ENCODE data around the gene VAV1. TPM values are rescaled to one million over a fixed set of nuclear protein-coding genes. Genes with fewer than 3 reads are reported as not detected.

Gene VAV1
- total and polyA plus RNA-seq, 2 donors = 42.2 to 59.3 TPM

DNA sequence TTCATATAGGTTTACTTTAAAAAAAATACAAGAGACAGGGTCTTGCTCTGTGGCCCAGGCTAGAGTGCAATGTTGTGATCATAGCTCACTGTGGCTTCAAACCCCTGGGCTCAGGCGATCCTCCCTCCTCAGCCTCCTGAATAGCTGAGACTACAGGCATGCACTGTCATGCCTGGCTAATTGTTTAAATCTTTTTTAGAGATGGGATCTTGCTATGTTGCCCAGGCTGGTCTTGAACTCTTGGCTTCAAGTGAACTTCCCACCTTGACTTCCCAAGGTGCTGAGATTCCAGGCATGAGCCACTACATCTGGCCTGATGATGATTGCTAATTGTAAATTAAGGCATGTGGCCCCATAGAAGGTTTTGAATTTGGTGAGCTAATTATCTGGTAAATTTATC lies 79.5 kb downstream of the VAV1 start:
- Histone ChIP-seq H3K36me3 (ENCODE audit: control insufficient read depth in 2 of 2, insufficient read depth in 2 of 2, low read length in 1 of 2) (peaks cover 76% of the 10 kb centered on the region in 2 donors), H3K4me1 (ENCODE audit: control insufficient read depth in 2 of 2, insufficient read depth in 2 of 2, low read length in 2 of 2) (no peaks in the 10 kb centered on the region), H3K4me3 (ENCODE audit: low read length in 2 of 2) (no peak overlapping the region), H3K27me3 (ENCODE audit: control insufficient read depth in 2 of 2, insufficient read depth in 1 of 2, low read length in 1 of 2) (no peaks in the 10 kb centered on the region), H3K27ac (ENCODE audit: low read depth in 1 of 2, low read length in 1 of 2) (no peak overlapping the region), H3K9me3 (ENCODE audit: control insufficient read depth in 2 of 2, insufficient read depth in 1 of 2, low read length in 1 of 2) (no peaks in the 10 kb centered on the region)
- WGBS = 95% methylated on average over 1 of the region's 1 CpG
- DNase-seq (ENCODE audit: low read depth in 6 of 9, low spot score in 9 of 9) = no peak

DNA sequence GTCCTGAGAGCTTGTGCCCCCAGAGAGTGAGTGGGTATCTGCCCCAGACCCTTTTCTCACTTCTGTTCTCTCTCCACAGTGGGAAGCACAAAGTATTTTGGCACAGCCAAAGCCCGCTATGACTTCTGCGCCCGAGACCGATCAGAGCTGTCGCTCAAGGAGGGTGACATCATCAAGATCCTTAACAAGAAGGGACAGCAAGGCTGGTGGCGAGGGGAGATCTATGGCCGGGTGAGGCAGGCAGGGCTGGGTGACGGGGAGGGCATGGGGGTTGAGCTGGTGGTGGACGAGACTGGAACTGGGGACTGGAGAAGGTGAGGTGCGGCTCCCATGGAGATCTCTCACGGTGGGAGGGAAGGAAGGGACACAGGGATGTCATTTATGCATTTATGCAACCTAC lies 81.4 kb downstream of the VAV1 start:
- H3K36me3 ChIP-seq (ENCODE audit: control insufficient read depth in 2 of 2, insufficient read depth in 2 of 2, low read length in 1 of 2) = peaks cover 66 to 72% of the 10 kb centered on the region in 2 donors
- H3K4me1 ChIP-seq (ENCODE audit: control insufficient read depth in 2 of 2, insufficient read depth in 2 of 2, low read length in 2 of 2) = no peaks in the 10 kb centered on the region
- WGBS = 92% methylated on average over 11 of the region's 11 CpGs

DNA sequence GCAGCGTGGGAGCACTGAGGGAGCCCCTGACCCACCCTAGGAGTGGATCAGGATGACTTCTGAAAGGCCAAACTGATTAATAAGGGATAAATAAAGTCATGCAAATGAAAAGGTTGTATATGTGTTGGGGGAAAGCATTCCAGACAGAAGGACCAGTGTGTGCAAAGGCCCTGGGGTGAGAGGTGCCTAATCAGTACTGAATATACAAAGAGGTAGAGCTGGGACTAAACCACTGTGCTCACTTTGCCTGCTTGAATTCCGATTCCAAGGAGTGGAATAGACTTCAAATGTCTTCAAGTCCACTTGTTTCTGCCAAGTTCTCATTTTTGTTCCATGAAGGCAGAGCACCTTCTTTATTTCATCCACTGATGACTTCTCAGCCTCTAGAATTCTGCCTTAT lies 82.2 kb downstream of the VAV1 start:
- no peak overlapping the region for H3K4me3 ChIP-seq (ENCODE audit: low read length in 2 of 2)
- no peaks in the 10 kb centered on the region for H3K27me3 ChIP-seq (ENCODE audit: control insufficient read depth in 2 of 2, insufficient read depth in 1 of 2, low read length in 1 of 2)
- no peaks in the 10 kb centered on the region for H3K9me3 ChIP-seq (ENCODE audit: control insufficient read depth in 2 of 2, insufficient read depth in 1 of 2, low read length in 1 of 2)
- H3K27ac ChIP-seq (ENCODE audit: low read depth in 1 of 2, low read length in 1 of 2) = no peak overlapping the region
- DNase-seq (ENCODE audit: low read depth in 6 of 9, low spot score in 9 of 9) = no peak
- no peaks in the 10 kb centered on the region for H3K4me1 ChIP-seq (ENCODE audit: control insufficient read depth in 2 of 2, insufficient read depth in 2 of 2, low read length in 2 of 2)
- peaks cover 57 to 66% of the 10 kb centered on the region in 2 donors for H3K36me3 ChIP-seq (ENCODE audit: control insufficient read depth in 2 of 2, insufficient read depth in 2 of 2, low read length in 1 of 2)
- WGBS = 98% methylated on average over 2 of the region's 2 CpGs

More for the DNA sequence above, 81.4 kb downstream of the VAV1 start:
- Histone ChIP-seq H3K9me3 (ENCODE audit: control insufficient read depth in 2 of 2, insufficient read depth in 1 of 2, low read length in 1 of 2) (no peaks in the 10 kb centered on the region), H3K27ac (ENCODE audit: low read depth in 1 of 2, low read length in 1 of 2) (no peak overlapping the region), H3K4me3 (ENCODE audit: low read length in 2 of 2) (no peak overlapping the region), H3K27me3 (ENCODE audit: control insufficient read depth in 2 of 2, insufficient read depth in 1 of 2, low read length in 1 of 2) (no peaks in the 10 kb centered on the region)
- DNase-seq (ENCODE audit: low read depth in 6 of 9, low spot score in 9 of 9) = no peak

DNA sequence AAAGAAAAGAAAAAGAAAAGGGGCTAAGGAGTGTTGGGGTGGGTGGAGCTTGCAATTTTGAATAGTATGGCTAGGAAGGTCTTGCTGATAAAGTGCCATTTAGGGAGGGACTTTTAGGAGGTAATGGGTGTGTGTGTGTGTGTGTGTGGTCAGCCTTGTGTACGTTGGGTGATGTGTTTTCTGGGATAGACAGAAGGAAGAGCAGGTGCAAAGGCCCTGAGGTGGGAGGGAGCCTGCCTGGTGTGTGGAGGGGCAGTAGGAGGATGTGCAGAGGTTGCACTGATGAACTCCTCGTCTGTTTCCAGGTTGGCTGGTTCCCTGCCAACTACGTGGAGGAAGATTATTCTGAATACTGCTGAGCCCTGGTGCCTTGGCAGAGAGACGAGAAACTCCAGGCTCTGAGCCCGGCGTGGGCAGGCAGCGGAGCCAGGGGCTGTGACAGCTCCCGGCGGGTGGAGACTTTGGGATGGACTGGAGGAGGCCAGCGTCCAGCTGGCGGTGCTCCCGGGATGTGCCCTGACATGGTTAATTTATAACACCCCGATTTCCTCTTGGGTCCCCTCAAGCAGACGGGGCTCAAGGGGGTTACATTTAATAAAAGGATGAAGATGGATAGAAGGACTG lies 84.4 kb downstream of the VAV1 start:
- DNase-seq (ENCODE audit: low read depth in 6 of 9, low spot score in 9 of 9) = no peak
- 93% methylated on average over 14 of the region's 14 CpGs for WGBS
- no peaks in the 10 kb centered on the region for H3K27me3 ChIP-seq (ENCODE audit: control insufficient read depth in 2 of 2, insufficient read depth in 1 of 2, low read length in 1 of 2)
- no peak overlapping the region for H3K4me3 ChIP-seq (ENCODE audit: low read length in 2 of 2)
- no peaks in the 10 kb centered on the region for H3K9me3 ChIP-seq (ENCODE audit: control insufficient read depth in 2 of 2, insufficient read depth in 1 of 2, low read length in 1 of 2)
- H3K36me3 ChIP-seq (ENCODE audit: control insufficient read depth in 2 of 2, insufficient read depth in 2 of 2, low read length in 1 of 2) = peaks cover 47 to 49% of the 10 kb centered on the region in 2 donors
- H3K27ac ChIP-seq (ENCODE audit: low read depth in 1 of 2, low read length in 1 of 2) = no peak overlapping the region
- peaks cover 0 to 5% of the 10 kb centered on the region in 2 donors for H3K4me1 ChIP-seq (ENCODE audit: control insufficient read depth in 2 of 2, insufficient read depth in 2 of 2, low read length in 2 of 2)

DNA sequence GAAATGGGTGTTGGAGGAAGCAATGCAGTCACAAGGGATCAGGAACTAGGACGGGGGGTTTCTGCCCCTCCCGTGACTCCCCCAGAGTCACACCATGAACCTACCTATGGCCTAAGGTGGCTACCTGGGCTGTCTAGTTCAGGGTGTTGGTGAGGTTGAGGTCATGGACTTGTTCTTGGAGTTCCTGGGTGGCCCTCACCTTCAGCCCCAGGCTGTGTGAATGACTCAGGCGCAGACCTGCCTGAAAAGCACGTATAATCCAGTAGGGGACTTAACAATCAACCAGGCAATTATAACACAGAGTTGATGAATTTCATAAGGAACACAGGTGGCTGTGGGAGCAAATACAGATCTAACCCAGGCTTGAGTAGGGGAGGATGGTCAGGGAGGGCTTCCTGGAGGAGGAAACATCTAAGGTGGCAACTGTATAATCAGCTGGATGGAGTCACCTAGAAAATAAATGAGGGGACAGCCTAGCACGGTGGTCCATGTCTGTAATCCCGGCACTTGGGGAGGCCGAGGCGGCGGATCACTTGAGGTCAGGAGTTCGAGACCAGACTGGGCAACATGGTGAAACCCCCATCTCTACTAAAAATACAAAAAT lies 89.3 kb downstream of the VAV1 start:
- no peak for DNase-seq (ENCODE audit: low read depth in 6 of 9, low spot score in 9 of 9)
- WGBS = 89% methylated on average over 10 of the region's 10 CpGs
- peaks cover 6 to 11% of the 10 kb centered on the region in 2 donors for H3K36me3 ChIP-seq (ENCODE audit: control insufficient read depth in 2 of 2, insufficient read depth in 2 of 2, low read length in 1 of 2)
- no peak overlapping the region for H3K27ac ChIP-seq (ENCODE audit: low read depth in 1 of 2, low read length in 1 of 2)
- H3K4me3 ChIP-seq (ENCODE audit: low read length in 2 of 2) = no peak overlapping the region
- no peaks in the 10 kb centered on the region for H3K9me3 ChIP-seq (ENCODE audit: control insufficient read depth in 2 of 2, insufficient read depth in 1 of 2, low read length in 1 of 2)
- peaks cover 0 to 19% of the 10 kb centered on the region in 2 donors for H3K4me1 ChIP-seq (ENCODE audit: control insufficient read depth in 2 of 2, insufficient read depth in 2 of 2, low read length in 2 of 2)
- H3K27me3 ChIP-seq (ENCODE audit: control insufficient read depth in 2 of 2, insufficient read depth in 1 of 2, low read length in 1 of 2) = no peaks in the 10 kb centered on the region

DNA sequence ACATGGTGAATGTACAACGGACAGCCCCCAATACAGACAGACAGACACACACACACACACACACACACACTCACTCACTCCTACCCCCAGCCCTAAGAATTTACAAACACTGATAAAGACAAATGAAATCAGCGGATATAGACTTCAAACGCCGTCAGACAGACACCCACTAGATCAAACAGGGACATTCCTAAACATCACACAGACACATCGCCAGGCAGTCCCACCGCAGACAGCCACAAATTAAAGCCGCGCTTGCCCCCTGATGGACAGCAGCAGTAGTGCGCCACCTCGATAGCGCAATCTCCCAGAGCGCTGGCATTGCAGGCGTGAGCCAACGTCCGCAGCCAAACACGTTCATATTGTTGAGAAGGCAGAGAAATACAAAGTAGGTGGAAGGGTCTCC lies 90.2 kb downstream of the VAV1 start:
- Histone ChIP-seq H3K27ac (ENCODE audit: low read depth in 1 of 2, low read length in 1 of 2) (peak overlapping the region in 1 of 2 donors; percentile 68), H3K4me1 (ENCODE audit: control insufficient read depth in 2 of 2, insufficient read depth in 2 of 2, low read length in 2 of 2) (peaks cover 0 to 19% of the 10 kb centered on the region in 2 donors), H3K36me3 (ENCODE audit: control insufficient read depth in 2 of 2, insufficient read depth in 2 of 2, low read length in 1 of 2) (peaks cover 0 to 3% of the 10 kb centered on the region in 2 donors), H3K9me3 (ENCODE audit: control insufficient read depth in 2 of 2, insufficient read depth in 1 of 2, low read length in 1 of 2) (no peaks in the 10 kb centered on the region), H3K4me3 (ENCODE audit: low read length in 2 of 2) (peak overlapping the region; percentile 24 to 40), H3K27me3 (ENCODE audit: control insufficient read depth in 2 of 2, insufficient read depth in 1 of 2, low read length in 1 of 2) (no peaks in the 10 kb centered on the region)
- WGBS = 3% methylated on average over 16 of the region's 16 CpGs
- peak; percentile 65 to 94 (median 83) for DNase-seq (ENCODE audit: low read depth in 6 of 9, low spot score in 9 of 9)

DNA sequence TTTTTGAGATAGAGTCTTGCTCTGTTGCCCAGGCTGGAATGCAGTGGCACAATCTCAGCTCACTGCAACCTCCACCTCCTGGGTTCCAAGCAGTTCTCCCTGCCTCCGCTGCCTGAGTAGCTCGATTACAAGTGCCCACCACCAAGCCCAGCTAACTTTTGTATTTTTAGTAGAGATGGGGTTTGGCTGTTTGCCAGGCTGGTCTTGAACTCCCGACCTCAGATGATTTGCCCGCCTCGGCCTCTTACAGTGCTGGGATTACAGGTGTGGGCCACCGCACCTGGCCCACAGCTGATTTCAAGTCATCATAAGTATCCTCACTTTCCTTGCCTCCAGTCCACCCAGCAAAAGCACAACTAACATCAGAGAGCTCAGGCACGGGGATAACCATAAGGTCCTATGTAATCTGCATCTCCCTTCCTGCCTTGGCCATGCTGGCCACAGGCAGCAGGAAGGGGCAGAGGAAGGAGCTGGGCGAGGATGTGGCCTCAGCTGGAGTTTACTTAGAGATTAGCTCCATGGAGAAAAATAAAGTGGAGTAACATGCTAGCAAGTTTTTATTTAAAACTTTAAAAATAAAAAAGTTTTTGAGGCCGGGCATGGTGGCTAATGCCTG lies 91.9 kb downstream of the VAV1 start:
- Histone ChIP-seq H3K27me3 (ENCODE audit: control insufficient read depth in 2 of 2, insufficient read depth in 1 of 2, low read length in 1 of 2) (no peaks in the 10 kb centered on the region), H3K4me1 (ENCODE audit: control insufficient read depth in 2 of 2, insufficient read depth in 2 of 2, low read length in 2 of 2) (peaks cover 0 to 21% of the 10 kb centered on the region in 2 donors), H3K36me3 (ENCODE audit: control insufficient read depth in 2 of 2, insufficient read depth in 2 of 2, low read length in 1 of 2) (no peaks in the 10 kb centered on the region), H3K4me3 (ENCODE audit: low read length in 2 of 2) (no peak overlapping the region), H3K27ac (ENCODE audit: low read depth in 1 of 2, low read length in 1 of 2) (no peak overlapping the region), H3K9me3 (ENCODE audit: control insufficient read depth in 2 of 2, insufficient read depth in 1 of 2, low read length in 1 of 2) (no peaks in the 10 kb centered on the region)
- DNase-seq (ENCODE audit: low read depth in 6 of 9, low spot score in 9 of 9) = no peak
- WGBS = 71% methylated on average over 9 of the region's 9 CpGs

DNA sequence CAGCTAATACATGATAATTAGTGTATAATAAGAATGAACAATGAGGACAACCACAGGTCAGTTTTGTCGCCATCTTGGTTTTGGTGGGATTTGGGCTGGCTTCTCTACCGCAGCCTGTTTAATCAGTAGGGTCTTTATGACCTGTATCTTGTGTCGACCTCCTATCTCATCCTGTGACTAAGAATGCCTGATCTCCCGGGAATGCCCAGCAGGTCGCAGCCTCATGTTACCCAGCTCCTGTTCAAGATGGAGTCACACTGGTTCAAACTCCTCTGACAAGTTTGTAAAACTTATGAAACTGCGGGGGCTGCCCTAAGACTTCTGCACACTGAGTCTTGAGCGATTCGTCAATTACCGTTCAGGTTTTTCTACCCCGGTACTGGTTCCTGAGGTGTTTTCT lies 93.3 kb downstream of the VAV1 start:
- Histone ChIP-seq H3K4me1 (ENCODE audit: control insufficient read depth in 2 of 2, insufficient read depth in 2 of 2, low read length in 2 of 2) (peaks cover 0 to 21% of the 10 kb centered on the region in 2 donors), H3K4me3 (ENCODE audit: low read length in 2 of 2) (no peak overlapping the region), H3K27ac (ENCODE audit: low read depth in 1 of 2, low read length in 1 of 2) (no peak overlapping the region), H3K27me3 (ENCODE audit: control insufficient read depth in 2 of 2, insufficient read depth in 1 of 2, low read length in 1 of 2) (no peaks in the 10 kb centered on the region), H3K36me3 (ENCODE audit: control insufficient read depth in 2 of 2, insufficient read depth in 2 of 2, low read length in 1 of 2) (no peaks in the 10 kb centered on the region), H3K9me3 (ENCODE audit: control insufficient read depth in 2 of 2, insufficient read depth in 1 of 2, low read length in 1 of 2) (no peaks in the 10 kb centered on the region)
- no peak for DNase-seq (ENCODE audit: low read depth in 6 of 9, low spot score in 9 of 9)
- 91% methylated on average over 10 of the region's 10 CpGs for WGBS

DNA sequence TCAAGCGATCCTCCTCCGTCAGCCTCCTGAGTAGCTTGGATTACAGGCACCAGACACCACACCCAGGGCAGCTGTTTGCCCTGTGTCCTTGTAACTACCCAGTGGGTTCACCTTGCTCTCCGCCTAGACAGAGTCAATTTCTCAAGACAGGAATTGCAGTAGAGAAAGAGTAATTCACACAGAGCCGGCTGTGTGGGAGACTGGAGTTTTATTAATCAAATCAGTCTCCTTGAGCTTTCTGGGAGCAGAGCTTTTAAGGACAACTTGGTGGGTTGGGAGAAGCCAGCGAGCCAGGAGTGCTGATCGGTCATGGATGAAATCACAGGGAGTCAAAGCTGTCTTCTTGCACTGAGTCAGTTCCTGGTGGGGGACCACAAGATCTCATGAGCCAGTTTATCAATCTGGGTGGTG lies 94.2 kb downstream of the VAV1 start:
- Histone ChIP-seq H3K36me3 (ENCODE audit: control insufficient read depth in 2 of 2, insufficient read depth in 2 of 2, low read length in 1 of 2) (no peaks in the 10 kb centered on the region), H3K9me3 (ENCODE audit: control insufficient read depth in 2 of 2, insufficient read depth in 1 of 2, low read length in 1 of 2) (no peaks in the 10 kb centered on the region), H3K27ac (ENCODE audit: low read depth in 1 of 2, low read length in 1 of 2) (no peak overlapping the region), H3K4me1 (ENCODE audit: control insufficient read depth in 2 of 2, insufficient read depth in 2 of 2, low read length in 2 of 2) (peaks cover 0 to 16% of the 10 kb centered on the region in 2 donors), H3K4me3 (ENCODE audit: low read length in 2 of 2) (no peak overlapping the region), H3K27me3 (ENCODE audit: control insufficient read depth in 2 of 2, insufficient read depth in 1 of 2, low read length in 1 of 2) (no peaks in the 10 kb centered on the region)
- no peak for DNase-seq (ENCODE audit: low read depth in 6 of 9, low spot score in 9 of 9)
- 93% methylated on average over 6 of the region's 6 CpGs for WGBS

All from thymus (tissue), 11 donors.